Suprapubic skin (tissue), 4 donors: Measurements from ENCODE around the gene SH3BP4. TPM values are rescaled to one million over a fixed set of nuclear protein-coding genes. Genes with fewer than 3 reads are reported as not detected.

Experiments
- DNase-seq, 2 donors: peaks; one replicate each; pipeline ENCODE4 v3.0.0-alpha.2; 2019; ENCODE audit warnings: low spot score in 2 of 2
- H3K27ac ChIP-seq: fragments of 200-600 bp; sonication (generic); one replicate; pipeline ENCODE4 v1.5.1; 2019
- H3K27me3 ChIP-seq: fragments of 200-600 bp; sonication (generic); one replicate; pipeline ENCODE4 v1.5.1; 2019
- H3K36me3 ChIP-seq: fragments of 200-600 bp; sonication (generic); one replicate; pipeline ENCODE4 v1.5.1; 2019
- H3K4me1 ChIP-seq: fragments of 200-600 bp; sonication (generic); one replicate; pipeline ENCODE4 v1.5.1; 2019
- H3K4me3 ChIP-seq: fragments of 200-600 bp; sonication (generic); one replicate; pipeline ENCODE4 v1.5.1; 2019; ENCODE audit warnings: mild to moderate bottlenecking
- H3K9me3 ChIP-seq: fragments of 200-600 bp; sonication (generic); one replicate; pipeline ENCODE4 v1.5.1; 2019
- CTCF ChIP-seq, 2 donors: fragments of 200-600 bp in 1 of 2; fragments of 450-650 bp in 1 of 2; sonication (generic) in 1 of 2; IDR thresholded peaks; one replicate each; pipeline ENCODE4 v1.5.1; 2016 to 2019; ENCODE audit warnings: antibody characterized with exemption in 2 of 2, mild to moderate bottlenecking in 1 of 2, moderate library complexity in 1 of 2
- EP300 ChIP-seq: sonication (generic); formaldehyde crosslinking; IDR thresholded peaks from one replicate; pipeline ENCODE4 v1.6.1; 2017; ENCODE audit warnings: antibody characterized with exemption
- POLR2A ChIP-seq, 2 donors: fragments of 450-650 bp; IDR thresholded peaks; one replicate each; pipeline ENCODE4 v1.6.1; 2017; ENCODE audit warnings: antibody characterized with exemption in 2 of 2, mild to moderate bottlenecking in 2 of 2, moderate library complexity in 2 of 2
- POLR2AphosphoS5 ChIP-seq, 3 donors: sonication (generic); formaldehyde crosslinking; IDR thresholded peaks; one replicate each; pipeline ENCODE4 v1.6.1; 2017; ENCODE audit warnings: antibody characterized with exemption in 3 of 3
- WGBS: methylation state at CpG from one replicate; pipeline ENCODE4 v1.1.5; 2018; 5-methylcytosine and 5-hydroxymethylcytosine counted together
- total RNA-seq, 4 donors: library from RNA; depleted of rRNA; stranded (reverse); fragments of >200 nt; gene quantifications; one replicate each; pipeline ENCODE4 v1.1.0, GENCODE V29; 2016

Gene SH3BP4
- total RNA-seq, 4 donors from 2014 or later = 38.6 to 82.6 (median 58.6) TPM

DNA sequence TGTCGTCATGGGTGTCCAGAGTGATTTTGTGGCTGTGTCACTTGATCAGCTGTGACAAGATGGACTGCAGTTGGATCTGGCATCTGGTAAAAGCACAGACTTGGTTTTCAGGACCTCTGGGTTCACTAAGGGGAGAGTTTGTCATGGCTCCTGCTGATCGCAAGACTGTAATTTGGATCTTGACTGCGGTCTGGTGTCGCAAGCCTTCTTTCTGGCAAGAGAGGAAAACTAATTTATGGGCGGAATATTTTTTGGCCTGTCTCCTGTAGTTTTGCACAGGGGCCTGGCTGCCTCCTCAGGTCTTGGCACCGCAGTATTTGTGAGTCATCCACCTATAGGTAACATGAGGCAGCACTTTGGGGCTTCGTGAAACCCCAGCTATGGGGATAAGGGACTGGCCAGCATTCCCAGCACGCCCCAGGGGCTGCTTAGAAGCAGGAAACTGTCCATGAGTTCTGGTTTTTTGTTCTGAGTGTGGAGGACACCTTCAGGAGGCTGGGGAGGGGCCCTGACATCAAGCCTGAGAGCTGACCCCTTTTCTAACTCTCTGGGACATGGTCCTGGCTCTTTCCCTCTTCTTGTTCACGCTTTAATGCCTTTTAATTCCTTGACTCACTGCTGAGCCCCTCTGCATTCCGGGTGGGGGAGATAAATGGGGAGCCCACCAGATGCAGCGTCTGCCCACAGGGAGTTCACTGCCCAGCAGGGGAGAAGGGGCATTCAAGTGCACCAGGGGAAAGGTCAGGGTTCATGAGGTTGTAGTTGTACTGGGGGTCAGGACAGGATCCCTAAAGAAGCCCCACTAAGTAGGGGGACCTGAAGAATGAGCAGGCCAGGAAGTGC lies 12.2 kb downstream of the SH3BP4 start:
- WGBS = 42% methylated on average over 9 of the region's 11 CpGs
- H3K27ac ChIP-seq = peak overlapping the region; percentile 17
- DNase-seq = peak in 1 of 2 donors; percentile 78

DNA sequence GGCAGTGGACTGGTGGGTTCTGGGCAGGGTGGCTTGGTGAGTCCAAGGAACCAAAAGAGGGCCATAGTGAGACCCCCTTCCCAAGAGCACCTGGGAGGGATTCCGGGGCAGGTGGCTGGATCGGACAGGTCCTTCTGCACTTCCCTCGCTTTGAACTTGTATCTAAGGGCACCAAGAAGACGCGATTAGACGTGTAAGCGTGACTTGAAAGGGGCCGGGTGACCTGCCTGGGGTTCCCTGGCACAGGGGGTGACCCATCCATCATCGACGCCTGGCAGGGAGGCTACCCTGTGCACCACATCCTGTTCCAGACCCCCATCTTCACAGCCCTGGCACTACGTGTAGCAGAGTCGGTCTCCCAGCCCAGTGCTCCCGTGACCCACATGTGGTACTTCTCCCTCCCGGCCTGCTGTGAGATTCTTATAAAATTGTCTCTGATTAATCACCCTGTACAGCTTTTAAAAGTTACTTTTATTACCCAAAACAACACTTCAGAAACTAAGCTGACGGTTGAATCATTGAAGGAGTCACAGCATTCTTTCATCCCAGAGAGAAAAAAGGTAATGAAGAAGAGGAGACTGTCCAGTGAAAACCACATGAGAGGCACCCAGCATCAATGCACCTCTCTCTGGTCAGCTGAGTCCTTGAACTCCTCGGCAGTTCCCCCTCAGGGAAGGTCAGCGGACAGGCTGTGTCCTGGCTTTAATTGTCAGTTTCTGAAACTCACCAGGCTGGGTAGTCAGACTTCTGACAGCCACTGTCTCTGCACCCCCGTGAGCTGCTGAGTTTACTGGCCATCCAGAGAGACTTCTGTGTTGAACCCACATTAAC lies 13.0 kb downstream of the SH3BP4 start:
- DNase-seq = peak in 1 of 2 donors; percentile 65

More for the DNA sequence above, 12.2 kb downstream of the SH3BP4 start:
- Histone ChIP-seq H3K4me1 (peaks cover 17% of the 10 kb centered on the region), H3K27me3 (no peaks in the 10 kb centered on the region), H3K9me3 (no peaks in the 10 kb centered on the region), H3K36me3 (no peaks in the 10 kb centered on the region), H3K4me3 (no peak overlapping the region)
- TF ChIP-seq POLR2AphosphoS5 (IDR thresholded peaks at IDR 0.05) (peak in 2 of 3 donors; percentile 36 to 40), CTCF (IDR thresholded peaks at IDR 0.05) (no peak), EP300 (no peak), POLR2A (IDR thresholded peaks at IDR 0.05) (no peak)

GRCh38 chr2:234966340-234966739 lies 14.5 kb downstream of the SH3BP4 start:
- no peaks in the 10 kb centered on the region for H3K9me3 ChIP-seq
- 81% methylated on average over 6 of the region's 6 CpGs for WGBS
- DNase-seq = no peak
- TF ChIP-seq EP300 (no peak), CTCF (IDR thresholded peaks at IDR 0.05) (no peak), POLR2A (IDR thresholded peaks at IDR 0.05) (no peak), POLR2AphosphoS5 (IDR thresholded peaks at IDR 0.05) (no peak)
- H3K27ac ChIP-seq = no peak overlapping the region
- H3K4me1 ChIP-seq = peaks cover 27% of the 10 kb centered on the region
- no peaks in the 10 kb centered on the region for H3K36me3 ChIP-seq
- no peaks in the 10 kb centered on the region for H3K27me3 ChIP-seq
- no peak overlapping the region for H3K4me3 ChIP-seq

More for the DNA sequence above, 13.0 kb downstream of the SH3BP4 start:
- 69% methylated on average over 18 of the region's 18 CpGs for WGBS
- peaks cover 26% of the 10 kb centered on the region for H3K4me1 ChIP-seq
- H3K4me3 ChIP-seq = no peak overlapping the region
- H3K27me3 ChIP-seq = no peaks in the 10 kb centered on the region
- TF ChIP-seq POLR2A (IDR thresholded peaks at IDR 0.05) (no peak), CTCF (IDR thresholded peaks at IDR 0.05) (no peak), POLR2AphosphoS5 (IDR thresholded peaks at IDR 0.05) (no peak), EP300 (no peak)
- no peaks in the 10 kb centered on the region for H3K9me3 ChIP-seq
- H3K36me3 ChIP-seq = no peaks in the 10 kb centered on the region
- no peak overlapping the region for H3K27ac ChIP-seq

DNA sequence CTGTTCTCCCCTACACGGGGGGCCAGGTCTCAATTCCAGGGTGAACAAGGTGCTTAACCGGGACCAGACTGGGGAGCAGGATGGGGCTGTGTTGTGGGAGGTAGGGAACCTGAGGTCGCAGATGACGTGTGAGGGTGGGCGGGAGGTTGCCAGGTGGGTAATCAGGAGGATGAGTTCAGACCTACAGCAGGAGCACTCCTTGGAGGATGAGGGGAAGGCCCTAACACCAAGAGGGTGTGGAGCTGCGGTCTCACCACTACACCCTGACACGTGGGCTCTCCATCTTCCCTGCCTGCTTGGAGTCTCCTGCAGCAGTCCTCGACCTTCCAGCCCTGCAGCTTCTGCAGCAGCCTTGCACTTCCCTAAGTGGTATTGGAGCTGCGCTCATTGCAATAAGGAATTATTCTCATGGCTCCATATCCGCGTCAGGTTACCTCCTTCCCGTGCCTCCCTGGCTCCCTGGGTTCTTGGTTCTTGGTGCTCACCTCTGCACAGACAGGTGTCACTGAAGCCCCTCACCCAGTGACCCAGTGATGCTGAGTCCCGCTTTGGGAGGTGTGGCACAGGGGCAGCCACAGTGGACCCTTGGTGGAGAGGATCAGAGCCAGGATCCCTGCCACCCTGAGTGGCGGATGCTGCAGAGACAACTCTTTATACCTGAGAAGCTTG lies 15.5 kb downstream of the SH3BP4 start:
- TF ChIP-seq CTCF (IDR thresholded peaks at IDR 0.05) = no peak
- TF ChIP-seq POLR2AphosphoS5 (IDR thresholded peaks at IDR 0.05) = no peak
- TF ChIP-seq POLR2A (IDR thresholded peaks at IDR 0.05) = no peak
- no peak for TF ChIP-seq EP300
- no peaks in the 10 kb centered on the region for H3K27me3 ChIP-seq
- no peaks in the 10 kb centered on the region for H3K36me3 ChIP-seq
- H3K9me3 ChIP-seq = no peaks in the 10 kb centered on the region
- H3K4me3 ChIP-seq = no peak overlapping the region
- H3K27ac ChIP-seq = no peak overlapping the region
- WGBS = 89% methylated on average over 14 of the region's 14 CpGs
- peaks cover 27% of the 10 kb centered on the region for H3K4me1 ChIP-seq
- DNase-seq = peak; percentile 50 to 61
